Measurements from ENCODE around the gene FBXL14.

GRCh38 chr12:1517007-1517406 is 77.4 kb downstream of the FBXL14 start:
- TF ChIP-seq TAL1 (IDR thresholded peaks at IDR 0.05) (no peak), FOXK2 (conservative IDR thresholded peaks at IDR 0.05 in 1 of 2, IDR thresholded peaks at IDR 0.05 in 1 of 2; ENCODE audit: low read depth in 2 of 2) (no peak), ATF7 (IDR thresholded peaks at IDR 0.05) (no peak), ZNF146 (CRISPR knock-in tag; IDR thresholded peaks at IDR 0.05; ENCODE audit: unreplicated experiment) (no peak), MAX (CRISPR knock-in tag; IDR thresholded peaks at IDR 0.05) (no peak), POLR2AphosphoS5 (IDR thresholded peaks at IDR 0.05; ENCODE audit: control insufficient read depth, insufficient read depth, low read depth, low read length) (no peak), IRF2 (CRISPR knock-in tag; IDR thresholded peaks at IDR 0.05) (no peak), BDP1 (IDR thresholded peaks at IDR 0.05; ENCODE audit: insufficient read depth, insufficient read length) (no peak), ZNF609 (CRISPR knock-in tag; IDR thresholded peaks at IDR 0.05; ENCODE audit: borderline replicate concordance) (no peak), SNAPC5 (CRISPR knock-in tag; IDR thresholded peaks at IDR 0.05) (no peak), SRSF9 (IDR thresholded peaks at IDR 0.05; ENCODE audit: borderline replicate concordance, low read depth, low read length) (no peak), ZNF12 (CRISPR knock-in tag; IDR thresholded peaks at IDR 0.05) (no peak), ZNF280B (CRISPR knock-in tag; IDR thresholded peaks at IDR 0.05) (no peak), RAD21 (CRISPR knock-in tag; conservative IDR thresholded peaks at IDR 0.05 in 1 of 2, IDR thresholded peaks at IDR 0.05 in 1 of 2) (no peak)
